Activated CD8-positive, alpha-beta memory T cell treated with anti-CD3 and anti-CD28 coated beads, Interleukin-2, amount 10 ng/mL, durations not matched to agents 7 days and 5 days (primary cell): ENCODE results near the gene STAT6. TPM values are rescaled to one million over a fixed set of nuclear protein-coding genes. Genes with fewer than 3 reads are reported as not detected.

ENCODE experiments used
- ATAC-seq: fragments of 150-1000 bp; cut with Tn5 transposase; one replicate; pipeline ENCODE4 v1.10.0; 2021; ENCODE audit warnings: moderate library complexity
- CTCF ChIA-PET: fragments of 350-600 bp; sonication (Branson Sonifier 250); formaldehyde crosslinking; loops from one replicate; lab custom pipeline; 2021; ENCODE audit warnings: antibody characterized with exemption; lab: Charles Lee
- DNase-seq: peaks from one replicate; pipeline ENCODE4 v3.0.0-alpha.2; 2020
- H3K27ac Mint-ChIP-seq: one replicate; pipeline ENCODE4 v1.8.0; 2021; ENCODE audit warnings: mild to moderate bottlenecking, mixed read lengths
- H3K27me3 Mint-ChIP-seq: one replicate; pipeline ENCODE4 v1.8.0; 2021; ENCODE audit warnings: mixed read lengths
- H3K36me3 Mint-ChIP-seq: one replicate; pipeline ENCODE4 v1.8.0; 2021; ENCODE audit warnings: mild to moderate bottlenecking, mixed read lengths
- H3K4me1 Mint-ChIP-seq: one replicate; pipeline ENCODE4 v1.8.0; 2021; ENCODE audit warnings: mixed read lengths
- H3K4me3 Mint-ChIP-seq: one replicate; pipeline ENCODE4 v1.8.0; 2021; ENCODE audit warnings: mild to moderate bottlenecking, moderate library complexity, mixed read lengths
- H3K9me3 Mint-ChIP-seq: one replicate; pipeline ENCODE4 v1.8.0; 2022; ENCODE audit warnings: low read depth, mixed read lengths
- total RNA-seq, 2 experiments: library from RNA; stranded (reverse); gene quantifications; one replicate each; pipeline ENCODE4 v1.2.3, GENCODE V29; 2021

Gene STAT6
- total RNA-seq, 2 experiments from 2014 or later: 99.1 to 104 TPM

DNA sequence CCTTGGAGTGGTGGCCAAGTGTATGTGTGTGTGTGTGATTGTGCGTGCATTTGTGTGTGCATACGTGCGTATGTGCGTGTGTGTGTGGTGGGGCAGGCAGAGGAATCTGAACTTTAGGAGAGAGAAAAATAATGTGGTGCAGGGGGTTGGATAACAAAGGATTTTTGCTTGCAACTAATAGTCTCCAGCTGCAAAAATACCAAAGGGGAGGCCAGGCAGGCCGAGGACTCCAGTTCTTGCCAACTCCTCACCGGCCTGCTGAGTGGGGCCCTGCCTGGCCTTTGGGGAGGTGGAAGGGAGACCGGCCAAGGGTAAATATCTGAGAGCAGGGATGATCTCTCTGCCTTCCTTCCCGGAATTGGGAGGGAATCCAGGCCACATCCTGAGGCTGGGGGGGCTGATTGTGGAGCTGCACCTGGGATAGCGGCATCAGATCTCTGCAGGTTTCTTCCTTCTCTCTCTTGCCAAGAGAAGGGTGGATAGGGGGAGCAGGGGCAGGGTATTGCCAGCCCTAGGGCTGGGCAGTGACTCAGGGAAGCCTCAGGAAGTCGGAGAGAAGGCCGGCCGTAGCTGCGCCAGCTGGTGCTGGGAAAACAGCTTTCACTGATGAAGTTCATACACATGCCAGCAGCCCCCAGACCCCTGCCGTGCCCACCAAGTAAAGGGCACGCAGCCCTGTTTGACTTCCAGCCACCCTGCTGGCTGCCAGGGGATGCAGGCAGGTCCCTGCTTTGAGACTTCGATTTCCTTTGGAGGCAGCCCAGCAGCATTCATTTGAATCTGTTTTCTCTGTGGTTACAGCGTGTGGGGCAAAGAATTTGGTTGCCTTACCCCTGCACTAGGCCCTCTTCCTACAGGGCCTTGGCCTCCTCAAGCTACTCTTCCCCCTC is 40.8 kb upstream of the STAT6 start:
- DNase-seq: no peak
- H3K4me1 Mint-ChIP-seq: no peaks in the 10 kb centered on the region
- H3K9me3 Mint-ChIP-seq: no peaks in the 10 kb centered on the region
- H3K4me3 Mint-ChIP-seq: no peak overlapping the region
- no peaks in the 10 kb centered on the region for H3K36me3 Mint-ChIP-seq
- H3K27me3 Mint-ChIP-seq: peaks cover 3% of the 10 kb centered on the region
- CTCF ChIA-PET: no interaction called here
- no peak for ATAC-seq
- H3K27ac Mint-ChIP-seq: no peak overlapping the region

- H3K27ac Mint-ChIP-seq: no peak overlapping the region
- H3K27me3 Mint-ChIP-seq: no peaks in the 10 kb centered on the region
- no peak overlapping the region for H3K4me3 Mint-ChIP-seq
- H3K36me3 Mint-ChIP-seq: no peaks in the 10 kb centered on the region
- ATAC-seq: no peak
- CTCF ChIA-PET: interaction anchor here (3.5 kb wide), 1 partner anchor 26 kb away, joined by 14 read pairs; no protein-coding TSS in a partner anchor
- no peaks in the 10 kb centered on the region for H3K4me1 Mint-ChIP-seq
- DNase-seq: no peak
- no peaks in the 10 kb centered on the region for H3K9me3 Mint-ChIP-seq
Observed at GRCh38 chr12:57150400-57151000, 39.3 kb upstream of the STAT6 start.

DNA sequence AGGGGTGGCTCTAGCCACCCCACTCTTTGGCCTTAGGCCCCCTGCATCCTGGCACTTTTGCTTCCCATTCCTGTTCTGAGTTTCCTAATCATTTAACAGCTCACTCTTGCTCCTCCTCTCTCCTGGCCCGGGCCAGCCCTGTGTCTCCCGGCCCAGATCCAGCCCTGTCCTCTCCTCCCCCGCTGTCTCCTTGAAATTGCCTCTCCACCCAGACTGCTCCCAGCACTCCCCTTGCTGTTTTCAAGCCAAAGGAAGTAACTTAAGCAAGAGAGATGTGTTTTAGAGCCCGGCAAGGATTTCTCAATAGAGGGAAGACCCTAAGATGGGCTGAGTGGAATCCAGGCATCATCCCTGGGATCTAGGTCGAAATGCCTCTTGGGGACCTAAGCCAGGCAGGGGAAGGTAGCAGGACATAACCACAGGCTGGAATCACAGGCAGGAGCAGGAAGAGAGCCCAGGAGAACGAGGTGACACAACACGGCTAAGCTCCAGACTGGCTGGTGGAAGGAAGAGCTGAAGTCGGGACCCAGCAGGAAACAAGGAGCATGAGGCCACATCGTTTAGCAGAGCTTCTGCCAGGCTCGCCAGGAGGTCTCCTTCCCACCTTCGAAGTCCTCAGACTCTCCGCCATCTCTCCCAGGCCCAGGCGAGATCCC is 38.2 kb upstream of the STAT6 start:
- DNase-seq (no peak), ATAC-seq (no peak)
- H3K27ac Mint-ChIP-seq: no peak overlapping the region
- H3K27me3 Mint-ChIP-seq: no peaks in the 10 kb centered on the region
- no peaks in the 10 kb centered on the region for H3K36me3 Mint-ChIP-seq
- H3K4me3 Mint-ChIP-seq: no peak overlapping the region
- H3K9me3 Mint-ChIP-seq: no peaks in the 10 kb centered on the region
- CTCF ChIA-PET: interaction anchor here (3.5 kb wide), 1 partner anchor 25 kb away, joined by 14 read pairs; no protein-coding TSS in a partner anchor
- no peaks in the 10 kb centered on the region for H3K4me1 Mint-ChIP-seq

DNA sequence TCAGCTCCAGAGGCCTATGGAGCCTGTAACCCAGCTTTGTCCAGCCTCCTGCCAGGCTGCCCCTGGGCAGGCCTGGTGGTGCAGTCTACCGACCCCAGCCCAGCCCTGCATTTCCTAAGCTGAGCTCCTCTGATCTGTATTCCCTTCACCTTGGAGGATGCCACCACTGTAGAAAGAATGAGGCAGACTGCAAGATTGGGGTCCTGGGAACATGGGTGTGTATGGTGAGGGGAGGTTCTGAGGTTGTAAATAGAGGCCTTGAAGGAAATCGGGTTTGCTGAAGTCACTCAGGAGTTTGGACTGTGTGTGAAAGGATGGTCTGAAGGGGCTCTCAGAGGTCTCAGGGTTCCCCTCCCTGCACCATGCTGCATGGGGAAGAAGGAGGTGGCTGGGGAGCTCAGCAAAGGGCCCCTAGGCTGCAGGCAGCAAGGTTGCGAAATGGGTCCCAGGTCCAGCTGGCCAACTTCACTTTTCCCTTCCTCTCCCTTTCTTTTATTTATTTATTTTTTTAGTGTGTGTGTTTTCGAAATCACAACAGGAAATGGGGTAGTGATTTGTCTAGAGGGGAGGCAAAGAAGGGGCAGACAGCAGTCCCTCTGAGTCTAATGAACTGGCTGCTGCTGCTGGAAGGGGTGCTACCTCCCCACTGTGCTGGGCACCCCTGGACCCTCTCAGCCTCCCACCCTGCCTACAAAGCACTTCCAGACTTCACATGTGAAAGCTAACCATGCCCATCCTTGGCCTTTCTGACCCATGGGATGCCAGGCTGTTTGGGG is 37.5 kb upstream of the STAT6 start:
- no peak for DNase-seq
- Mint-ChIP-seq H3K4me3 (no peak overlapping the region), H3K36me3 (no peaks in the 10 kb centered on the region), H3K27me3 (no peaks in the 10 kb centered on the region), H3K27ac (no peak overlapping the region), H3K9me3 (no peaks in the 10 kb centered on the region), H3K4me1 (no peaks in the 10 kb centered on the region)
- ATAC-seq: no peak
- CTCF ChIA-PET: interaction anchor here (3.5 kb wide), 1 partner anchor 24 kb away, joined by 14 read pairs; no protein-coding TSS in a partner anchor

- no peak for DNase-seq
- CTCF ChIA-PET: interaction anchor here (0.8 to 3.5 kb wide), 4 partner anchors 23 to 66 kb away, joined by 3 to 14 read pairs (median 6); no protein-coding TSS in a partner anchor
- Mint-ChIP-seq H3K9me3 (no peaks in the 10 kb centered on the region), H3K27me3 (no peaks in the 10 kb centered on the region), H3K36me3 (no peaks in the 10 kb centered on the region), H3K4me1 (no peaks in the 10 kb centered on the region), H3K27ac (no peak within 1 kb of the TSS), H3K4me3 (no peak within 1 kb of the TSS)
- ATAC-seq: no peak
Observed at GRCh38 chr12:57146961-57147944, 36.1 kb upstream of the STAT6 start, which contains the start of gene LRP1-AS. LRP1-AS (minus strand) TSS chr12:57147619.

DNA sequence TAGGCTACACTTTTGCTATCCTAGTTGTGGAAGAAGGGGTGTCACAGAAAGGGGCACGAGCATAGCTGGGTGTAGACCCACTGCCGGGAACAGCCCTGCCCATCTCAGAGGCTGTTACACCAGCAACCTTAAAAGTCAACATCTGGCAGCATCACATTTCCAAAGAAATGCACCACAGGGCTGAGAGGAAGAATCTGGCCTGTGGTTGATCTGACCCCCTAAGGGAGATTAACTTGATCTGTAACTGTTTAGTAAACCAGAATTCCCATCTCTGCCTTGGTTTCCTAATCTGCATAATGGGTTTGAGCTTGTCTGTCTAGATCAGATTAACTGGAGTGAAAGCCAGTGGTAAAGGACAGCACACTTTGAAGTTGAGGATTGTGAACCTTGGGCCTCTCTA is 34.9 kb upstream of the STAT6 start:
- Mint-ChIP-seq H3K27me3 (no peaks in the 10 kb centered on the region), H3K4me1 (no peaks in the 10 kb centered on the region), H3K36me3 (no peaks in the 10 kb centered on the region), H3K9me3 (no peaks in the 10 kb centered on the region), H3K27ac (no peak overlapping the region), H3K4me3 (no peak overlapping the region)
- DNase-seq: no peak
- CTCF ChIA-PET: interaction anchor here (1.7 kb wide), 1 partner anchor 22 kb away, joined by 6 read pairs; no protein-coding TSS in a partner anchor
- no peak for ATAC-seq

GRCh38 chr12:57145460-57146059 is 34.4 kb upstream of the STAT6 start:
- H3K4me3 Mint-ChIP-seq: no peak overlapping the region
- no peaks in the 10 kb centered on the region for H3K9me3 Mint-ChIP-seq
- no peak for ATAC-seq
- no peak for DNase-seq
- H3K4me1 Mint-ChIP-seq: no peaks in the 10 kb centered on the region
- H3K27me3 Mint-ChIP-seq: no peaks in the 10 kb centered on the region
- no peak overlapping the region for H3K27ac Mint-ChIP-seq
- no peaks in the 10 kb centered on the region for H3K36me3 Mint-ChIP-seq
- CTCF ChIA-PET: interaction anchor here (1.7 kb wide), 1 partner anchor 21 kb away, joined by 6 read pairs; no protein-coding TSS in a partner anchor

GRCh38 chr12:57143454-57143853 is 32.3 kb upstream of the STAT6 start:
- CTCF ChIA-PET: interaction anchor here (3.7 kb wide), 1 partner anchor 19 kb away, joined by 15 read pairs; no protein-coding TSS in a partner anchor

GRCh38 chr12:57142727-57143126 is 31.6 kb upstream of the STAT6 start:
- no peaks in the 10 kb centered on the region for H3K4me1 Mint-ChIP-seq
- DNase-seq (no peak), ATAC-seq (no peak)
- no peak overlapping the region for H3K4me3 Mint-ChIP-seq
- H3K27me3 Mint-ChIP-seq: no peaks in the 10 kb centered on the region
- H3K36me3 Mint-ChIP-seq: no peaks in the 10 kb centered on the region
- no peak overlapping the region for H3K27ac Mint-ChIP-seq
- CTCF ChIA-PET: interaction anchor here (3.7 kb wide), 1 partner anchor 18 kb away, joined by 15 read pairs; no protein-coding TSS in a partner anchor
- no peaks in the 10 kb centered on the region for H3K9me3 Mint-ChIP-seq

More at GRCh38 chr12:57143454-57143853, 32.3 kb upstream of the STAT6 start:
- H3K27ac Mint-ChIP-seq: no peak overlapping the region
- no peaks in the 10 kb centered on the region for H3K36me3 Mint-ChIP-seq
- ATAC-seq: peak; percentile 27
- H3K4me1 Mint-ChIP-seq: no peaks in the 10 kb centered on the region
- no peak for DNase-seq
- H3K9me3 Mint-ChIP-seq: no peaks in the 10 kb centered on the region
- H3K27me3 Mint-ChIP-seq: no peaks in the 10 kb centered on the region
- no peak overlapping the region for H3K4me3 Mint-ChIP-seq

DNA sequence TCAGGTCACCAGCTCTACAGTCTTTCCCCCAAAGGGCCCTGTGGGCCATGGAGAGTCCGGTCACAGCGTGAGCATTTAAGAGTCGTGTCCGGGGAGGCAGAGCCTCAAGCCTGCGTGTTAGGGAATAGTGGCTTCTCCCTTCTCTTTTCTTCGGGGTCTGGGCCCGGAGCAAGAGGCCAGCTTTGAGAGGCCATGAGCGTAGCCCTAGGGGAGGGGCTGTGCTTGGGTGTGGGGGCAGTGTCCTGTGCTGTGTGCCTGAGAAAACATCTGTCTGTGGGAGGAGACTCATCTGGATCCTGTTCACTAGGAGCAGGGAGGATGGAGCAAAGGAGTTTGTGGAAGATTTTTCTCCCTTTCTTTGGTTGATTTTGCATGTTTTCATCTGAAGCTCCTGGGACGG is 31.0 kb upstream of the STAT6 start:
- DNase-seq (no peak), ATAC-seq (no peak)
- Mint-ChIP-seq H3K4me3 (no peak overlapping the region), H3K27me3 (no peaks in the 10 kb centered on the region), H3K27ac (no peak overlapping the region), H3K9me3 (no peaks in the 10 kb centered on the region), H3K36me3 (no peaks in the 10 kb centered on the region), H3K4me1 (no peaks in the 10 kb centered on the region)
- CTCF ChIA-PET: interaction anchor here (3.7 kb wide), 1 partner anchor 18 kb away, joined by 15 read pairs; no protein-coding TSS in a partner anchor

DNA sequence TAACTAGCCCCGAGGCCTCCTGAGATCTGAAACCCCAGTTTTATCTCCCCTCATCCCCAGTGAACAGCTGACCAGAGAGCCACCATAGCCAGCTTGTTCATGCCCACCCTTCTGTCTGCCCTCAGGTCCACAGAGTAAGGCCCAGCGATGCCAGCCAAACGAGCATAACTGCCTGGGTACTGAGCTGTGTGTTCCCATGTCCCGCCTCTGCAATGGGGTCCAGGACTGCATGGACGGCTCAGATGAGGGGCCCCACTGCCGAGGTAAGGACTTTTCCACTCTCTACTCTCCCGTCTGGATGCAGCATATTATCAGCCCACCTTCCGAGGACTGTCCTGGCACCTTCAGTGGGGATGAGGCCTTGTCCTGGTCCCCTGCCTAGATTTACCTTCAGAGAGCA is 30.1 kb upstream of the STAT6 start:
- no peak overlapping the region for H3K4me3 Mint-ChIP-seq
- no peak for ATAC-seq
- CTCF ChIA-PET: interaction anchor here (3.7 kb wide), 1 partner anchor 17 kb away, joined by 15 read pairs; no protein-coding TSS in a partner anchor
- no peak overlapping the region for H3K27ac Mint-ChIP-seq
- H3K36me3 Mint-ChIP-seq: no peaks in the 10 kb centered on the region
- no peak for DNase-seq
- H3K9me3 Mint-ChIP-seq: no peaks in the 10 kb centered on the region
- H3K4me1 Mint-ChIP-seq: no peaks in the 10 kb centered on the region
- no peaks in the 10 kb centered on the region for H3K27me3 Mint-ChIP-seq
